NB4 (cell line): ENCODE data around the gene GLI3.

ENCODE experiments used
- DNase-seq: peaks from one replicate; pipeline ENCODE4 v3.0.0; 2010; ENCODE audit warnings: low read depth
- H3K4me3 ChIP-seq: one replicate; pipeline ENCODE4 v1.5.1; 2011; ENCODE audit warnings: mild to moderate bottlenecking, low read depth, low read length, moderate library complexity
- MYC ChIP-seq: IDR thresholded peaks from 2 replicates; pipeline ENCODE4 v1.6.1; 2011; ENCODE audit warnings: low read depth, low read length
- POLR2A ChIP-seq: IDR thresholded peaks from 2 replicates; pipeline ENCODE4 v1.6.1; 2011; ENCODE audit warnings: mild to moderate bottlenecking; ENCODE audit not compliant: insufficient read length; ENCODE audit errors: extremely low read depth
- TF ChIP-seq, protein P1 (sequence below): IDR thresholded peaks from one replicate; pipeline ENCODE4 v1.5.1; 2012; ENCODE audit warnings: low read depth, low read length
- TF ChIP-seq, protein P2 (sequence below): IDR thresholded peaks from 2 replicates; pipeline ENCODE4 v1.6.1; 2011; ENCODE audit warnings: low read depth, low read length

Gene GLI3

DNA sequence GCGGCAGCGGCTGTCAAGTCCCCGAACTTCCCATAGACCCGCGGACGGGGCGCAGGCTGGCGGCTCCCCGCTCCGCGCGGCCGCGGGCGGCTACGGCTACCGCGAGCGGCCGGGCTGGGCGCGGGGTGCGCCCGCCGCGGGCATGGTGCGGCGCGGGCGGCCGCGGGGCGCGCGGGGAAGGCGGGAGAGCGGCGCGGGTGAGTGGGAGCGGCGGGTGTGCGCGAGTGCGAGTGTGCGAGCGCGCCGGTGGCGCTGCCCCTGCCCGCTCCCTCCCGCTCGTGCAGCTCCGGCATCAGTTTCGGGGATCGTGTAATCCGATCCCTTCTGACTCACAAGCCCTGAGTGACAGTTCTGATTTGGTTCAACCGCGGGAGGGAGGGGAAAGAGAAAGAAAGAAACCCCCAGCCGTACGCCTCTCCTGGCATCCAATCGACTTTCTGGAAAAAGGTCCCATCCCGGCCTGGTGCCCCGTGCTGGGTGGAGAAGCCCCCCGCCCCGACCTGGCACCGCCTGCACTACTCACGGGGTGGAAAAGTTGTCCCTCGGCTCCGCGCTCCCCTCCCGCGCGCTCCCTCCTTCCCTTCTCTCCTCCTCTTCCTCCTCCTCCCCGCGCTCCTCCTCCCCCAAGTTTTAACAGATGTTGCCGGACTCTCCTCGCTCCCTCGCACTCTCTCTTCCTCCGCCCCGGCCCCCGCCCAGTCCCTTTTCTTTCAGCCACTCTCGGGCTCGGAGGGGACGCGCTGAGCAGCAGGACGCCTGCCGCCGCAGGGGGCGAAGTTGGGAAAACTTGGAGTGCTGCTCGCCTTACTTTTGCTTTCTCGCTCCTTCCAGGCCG lies at the start of gene GLI3:
Gene GLI3 (minus strand): TSS at position 234 of the 835 bp plus-strand sequence. CDS start 13,956 bp downstream, outside the sequence.
- DNase-seq = peak; percentile 29
- no peak for TF ChIP-seq MYC
- no peak for TF ChIP-seq POLR2A
- TF ChIP-seq, protein P1, sequence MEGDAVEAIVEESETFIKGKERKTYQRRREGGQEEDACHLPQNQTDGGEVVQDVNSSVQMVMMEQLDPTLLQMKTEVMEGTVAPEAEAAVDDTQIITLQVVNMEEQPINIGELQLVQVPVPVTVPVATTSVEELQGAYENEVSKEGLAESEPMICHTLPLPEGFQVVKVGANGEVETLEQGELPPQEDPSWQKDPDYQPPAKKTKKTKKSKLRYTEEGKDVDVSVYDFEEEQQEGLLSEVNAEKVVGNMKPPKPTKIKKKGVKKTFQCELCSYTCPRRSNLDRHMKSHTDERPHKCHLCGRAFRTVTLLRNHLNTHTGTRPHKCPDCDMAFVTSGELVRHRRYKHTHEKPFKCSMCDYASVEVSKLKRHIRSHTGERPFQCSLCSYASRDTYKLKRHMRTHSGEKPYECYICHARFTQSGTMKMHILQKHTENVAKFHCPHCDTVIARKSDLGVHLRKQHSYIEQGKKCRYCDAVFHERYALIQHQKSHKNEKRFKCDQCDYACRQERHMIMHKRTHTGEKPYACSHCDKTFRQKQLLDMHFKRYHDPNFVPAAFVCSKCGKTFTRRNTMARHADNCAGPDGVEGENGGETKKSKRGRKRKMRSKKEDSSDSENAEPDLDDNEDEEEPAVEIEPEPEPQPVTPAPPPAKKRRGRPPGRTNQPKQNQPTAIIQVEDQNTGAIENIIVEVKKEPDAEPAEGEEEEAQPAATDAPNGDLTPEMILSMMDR = no peak
- TF ChIP-seq, protein P2, sequence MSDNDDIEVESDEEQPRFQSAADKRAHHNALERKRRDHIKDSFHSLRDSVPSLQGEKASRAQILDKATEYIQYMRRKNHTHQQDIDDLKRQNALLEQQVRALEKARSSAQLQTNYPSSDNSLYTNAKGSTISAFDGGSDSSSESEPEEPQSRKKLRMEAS = no peak
- no peak within 1 kb of the TSS for H3K4me3 ChIP-seq

DNA sequence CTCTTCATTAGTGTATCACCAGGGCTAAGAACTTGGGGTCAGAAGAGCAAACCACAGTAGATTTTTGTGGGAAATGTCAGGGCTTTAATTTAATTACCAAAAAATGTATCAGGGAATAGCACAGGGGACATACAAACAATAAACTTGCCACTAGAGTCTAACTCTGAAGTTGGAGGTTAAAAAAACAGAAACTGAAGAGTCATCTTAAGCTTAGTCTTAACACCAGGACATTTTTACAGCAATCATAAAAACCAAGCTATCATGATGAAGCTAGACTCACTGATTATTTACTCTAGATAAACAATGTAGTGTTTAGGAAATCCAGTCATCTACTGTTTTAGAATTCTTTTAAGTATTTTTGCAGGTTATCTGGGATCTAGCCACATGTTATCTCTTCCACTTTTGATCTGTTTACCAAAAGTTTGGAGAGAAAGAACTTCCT lies 48.4 kb upstream of the GLI3 start:
- TF ChIP-seq MYC (no peak), POLR2A (no peak)
- TF ChIP-seq, protein P2 = no peak
- TF ChIP-seq, protein P1 = no peak
- no peak for DNase-seq
- H3K4me3 ChIP-seq = no peak overlapping the region

DNA sequence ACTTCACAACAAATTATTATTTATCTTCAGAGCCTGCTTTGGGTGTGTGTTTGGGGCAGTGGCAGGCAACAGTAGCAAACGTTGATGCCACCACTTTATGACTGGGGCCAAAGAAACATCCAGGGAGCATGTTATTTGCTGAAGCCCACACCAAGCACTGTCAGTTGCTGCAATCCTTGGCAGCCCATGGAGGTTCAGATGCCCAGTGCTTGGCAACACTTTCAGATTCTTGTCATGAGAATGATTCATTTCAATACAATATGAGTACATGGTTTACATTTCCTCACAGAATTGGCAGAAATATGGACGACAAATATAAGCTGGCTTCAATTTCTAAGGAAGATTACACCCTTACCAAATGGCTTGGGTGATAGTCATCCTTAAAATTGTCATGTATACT lies 46.5 kb upstream of the GLI3 start:
- TF ChIP-seq, protein P1 = no peak
- TF ChIP-seq, protein P2 = no peak
- TF ChIP-seq MYC = no peak
- no peak for TF ChIP-seq POLR2A
- DNase-seq = no peak
- no peak overlapping the region for H3K4me3 ChIP-seq

DNA sequence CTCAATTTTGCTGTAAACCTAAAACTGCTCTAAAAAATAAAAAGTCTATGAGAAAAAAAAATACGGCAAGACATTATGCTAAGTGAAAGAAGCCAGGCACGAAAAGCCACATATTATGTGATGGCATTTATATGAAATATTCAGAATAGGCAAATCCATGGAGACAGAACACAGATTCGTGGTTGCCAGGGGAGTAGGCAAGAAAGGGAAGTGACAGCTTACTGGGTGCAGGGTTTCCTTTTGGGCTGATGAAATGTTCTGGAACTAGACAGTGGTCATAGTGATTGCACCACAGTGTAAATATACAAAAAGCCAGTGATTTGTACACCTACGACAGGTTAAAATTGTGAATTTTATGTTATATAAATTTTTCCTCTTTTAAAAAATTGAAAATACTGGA lies 41.3 kb upstream of the GLI3 start:
- DNase-seq = peak; percentile 16
- TF ChIP-seq, protein P1 = no peak
- no peak for TF ChIP-seq POLR2A
- no peak for TF ChIP-seq MYC
- TF ChIP-seq, protein P2 = no peak
- H3K4me3 ChIP-seq = no peak overlapping the region

DNA sequence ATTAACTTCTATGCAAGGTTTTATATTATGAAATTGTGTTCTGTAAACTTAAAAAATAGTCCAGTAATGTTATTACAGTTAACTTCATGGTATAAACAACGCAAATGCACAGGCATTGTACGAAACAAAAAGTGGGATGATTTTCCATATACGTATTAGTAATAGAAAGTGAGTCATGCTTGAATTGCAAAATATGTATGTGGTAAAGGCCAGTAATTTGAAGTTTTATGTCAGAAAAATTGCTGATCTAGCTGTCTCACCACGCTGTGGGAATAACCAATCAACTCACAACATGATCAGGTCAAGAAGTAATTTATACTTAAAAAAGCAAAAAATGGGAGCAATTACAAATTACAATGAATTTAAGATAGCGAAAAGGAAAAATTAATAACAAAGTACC lies 37.0 kb upstream of the GLI3 start:
- H3K4me3 ChIP-seq = no peak overlapping the region
- TF ChIP-seq, protein P2 = no peak
- TF ChIP-seq, protein P1 = no peak
- TF ChIP-seq MYC (no peak), POLR2A (no peak)
- DNase-seq = peak; percentile 15
